Measurements from ENCODE around the gene CEP128.

DNA sequence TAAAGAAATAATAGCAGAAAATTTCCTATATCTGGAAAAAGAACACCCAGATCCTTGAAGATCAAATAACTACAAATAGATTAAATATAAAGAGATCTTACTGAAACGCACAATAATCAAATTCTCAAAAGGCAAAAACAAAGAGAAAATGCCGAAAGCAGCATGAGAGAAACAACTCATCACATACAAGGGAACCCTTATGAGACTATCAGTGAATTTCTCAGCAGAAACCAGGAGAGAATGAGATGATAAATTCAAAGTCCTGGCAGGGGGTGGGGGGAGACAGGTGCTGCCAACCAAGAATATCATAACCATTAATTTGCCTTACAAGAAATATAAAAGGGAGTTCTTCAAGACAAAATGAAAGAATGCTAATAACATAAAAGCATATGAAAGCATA, 73.7 kb downstream of the CEP128 start:
- TF ChIP-seq POLR2AphosphoS5 (IDR thresholded peaks at IDR 0.05), result no peak
- TF ChIP-seq POLR2A (IDR thresholded peaks at IDR 0.05; ENCODE audit: low read depth), result no peak
- TF ChIP-seq, protein P1, sequence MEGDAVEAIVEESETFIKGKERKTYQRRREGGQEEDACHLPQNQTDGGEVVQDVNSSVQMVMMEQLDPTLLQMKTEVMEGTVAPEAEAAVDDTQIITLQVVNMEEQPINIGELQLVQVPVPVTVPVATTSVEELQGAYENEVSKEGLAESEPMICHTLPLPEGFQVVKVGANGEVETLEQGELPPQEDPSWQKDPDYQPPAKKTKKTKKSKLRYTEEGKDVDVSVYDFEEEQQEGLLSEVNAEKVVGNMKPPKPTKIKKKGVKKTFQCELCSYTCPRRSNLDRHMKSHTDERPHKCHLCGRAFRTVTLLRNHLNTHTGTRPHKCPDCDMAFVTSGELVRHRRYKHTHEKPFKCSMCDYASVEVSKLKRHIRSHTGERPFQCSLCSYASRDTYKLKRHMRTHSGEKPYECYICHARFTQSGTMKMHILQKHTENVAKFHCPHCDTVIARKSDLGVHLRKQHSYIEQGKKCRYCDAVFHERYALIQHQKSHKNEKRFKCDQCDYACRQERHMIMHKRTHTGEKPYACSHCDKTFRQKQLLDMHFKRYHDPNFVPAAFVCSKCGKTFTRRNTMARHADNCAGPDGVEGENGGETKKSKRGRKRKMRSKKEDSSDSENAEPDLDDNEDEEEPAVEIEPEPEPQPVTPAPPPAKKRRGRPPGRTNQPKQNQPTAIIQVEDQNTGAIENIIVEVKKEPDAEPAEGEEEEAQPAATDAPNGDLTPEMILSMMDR (IDR thresholded peaks at IDR 0.05), result no peak
